IPS DF 4.7 (cell line): ENCODE results near the gene KRTAP16-1.

Experiments used
- DNase-seq: peaks from one replicate; pipeline ENCODE4 v3.0.0-alpha.2; 2013; ENCODE audit warnings: low spot score; ENCODE audit errors: extremely low read depth

The KRTAP16-1 gene

DNA sequence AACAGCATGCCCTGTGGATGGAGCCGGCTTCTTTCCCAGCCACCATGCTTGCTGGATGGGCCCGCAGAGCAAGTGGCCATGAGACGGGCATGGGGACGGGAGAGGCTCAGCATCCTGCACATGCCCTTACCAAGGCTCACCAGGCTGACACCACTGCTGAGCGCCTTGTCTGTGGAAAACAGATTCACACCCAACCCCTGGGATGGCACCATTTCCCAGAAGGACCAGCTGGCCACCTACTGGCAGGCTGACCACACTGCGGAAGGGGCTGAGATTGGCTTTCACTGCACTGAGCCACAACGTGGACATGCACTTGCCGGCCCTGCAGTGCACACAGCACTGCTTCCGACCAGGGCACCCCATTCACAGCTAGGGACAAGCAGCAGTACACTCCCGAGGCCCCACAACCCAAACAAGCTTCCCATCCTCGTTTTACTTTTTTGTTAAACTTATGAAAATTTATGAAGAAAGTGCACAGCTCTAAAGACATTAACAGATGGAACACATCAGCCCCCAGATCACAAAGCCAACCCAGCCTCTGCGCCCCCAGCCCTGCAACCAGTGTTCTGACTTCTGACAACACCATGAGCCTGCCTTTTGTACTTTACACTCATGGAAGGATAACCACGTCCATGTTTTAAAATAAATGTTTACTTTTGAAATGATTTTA lies 20.3 kb upstream of the KRTAP16-1 start:
- DNase-seq, result no peak

DNA sequence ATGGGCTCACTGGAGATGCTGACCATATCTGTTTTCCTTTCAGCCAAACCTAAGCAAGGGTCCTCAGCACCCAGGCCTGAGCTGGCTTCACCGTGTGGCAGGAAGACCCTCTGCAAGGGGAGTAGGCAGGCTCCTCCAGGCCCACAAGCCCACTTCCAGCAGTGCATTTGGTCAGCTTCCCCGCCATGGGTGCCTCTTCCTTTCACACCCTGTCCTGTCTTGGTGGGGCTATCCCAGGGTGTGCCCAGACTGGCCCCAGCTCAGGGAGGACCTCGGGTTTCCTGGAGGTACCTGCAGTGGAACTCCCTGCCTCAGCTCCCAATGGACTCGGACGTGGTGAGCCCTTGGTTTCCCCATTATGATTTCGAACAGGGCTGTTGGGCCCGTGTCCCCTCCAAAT lies 19.1 kb upstream of the KRTAP16-1 start:
- no peak for DNase-seq

DNA sequence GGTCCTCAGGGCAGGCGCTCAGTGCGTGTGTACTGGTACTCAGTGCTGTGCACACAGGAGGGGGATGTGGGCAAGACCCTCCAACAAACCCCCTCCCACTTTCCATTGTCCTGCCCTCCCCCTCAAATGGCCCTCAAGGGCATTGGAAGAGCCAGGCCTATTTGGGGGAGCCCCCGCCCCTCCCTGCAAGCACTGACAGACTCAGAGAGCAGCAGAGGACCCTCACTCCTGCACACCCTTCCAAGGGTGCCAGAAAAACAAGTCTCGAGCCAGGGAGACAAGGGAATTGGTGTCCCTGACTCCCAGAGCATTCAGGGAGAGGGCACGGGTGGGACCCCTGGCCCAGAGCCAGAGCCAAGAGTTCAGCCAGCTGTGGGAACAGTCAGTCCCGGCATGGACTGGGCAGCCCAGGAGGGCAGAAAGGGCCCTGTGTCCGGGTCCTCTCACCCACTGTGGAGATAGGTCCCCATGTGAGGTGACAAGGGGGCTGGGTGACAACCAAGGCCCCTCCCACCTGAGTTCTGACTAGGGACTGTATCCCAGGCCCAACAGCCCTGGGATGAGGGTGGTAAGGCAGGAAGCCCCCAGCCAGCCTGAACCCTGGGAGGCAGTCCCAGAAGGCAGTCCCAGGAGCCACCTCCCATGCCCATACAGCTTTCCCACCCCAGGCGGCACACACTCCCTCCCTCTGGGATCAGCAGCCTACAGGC lies 18.5 kb upstream of the KRTAP16-1 start:
- DNase-seq, result no peak

DNA sequence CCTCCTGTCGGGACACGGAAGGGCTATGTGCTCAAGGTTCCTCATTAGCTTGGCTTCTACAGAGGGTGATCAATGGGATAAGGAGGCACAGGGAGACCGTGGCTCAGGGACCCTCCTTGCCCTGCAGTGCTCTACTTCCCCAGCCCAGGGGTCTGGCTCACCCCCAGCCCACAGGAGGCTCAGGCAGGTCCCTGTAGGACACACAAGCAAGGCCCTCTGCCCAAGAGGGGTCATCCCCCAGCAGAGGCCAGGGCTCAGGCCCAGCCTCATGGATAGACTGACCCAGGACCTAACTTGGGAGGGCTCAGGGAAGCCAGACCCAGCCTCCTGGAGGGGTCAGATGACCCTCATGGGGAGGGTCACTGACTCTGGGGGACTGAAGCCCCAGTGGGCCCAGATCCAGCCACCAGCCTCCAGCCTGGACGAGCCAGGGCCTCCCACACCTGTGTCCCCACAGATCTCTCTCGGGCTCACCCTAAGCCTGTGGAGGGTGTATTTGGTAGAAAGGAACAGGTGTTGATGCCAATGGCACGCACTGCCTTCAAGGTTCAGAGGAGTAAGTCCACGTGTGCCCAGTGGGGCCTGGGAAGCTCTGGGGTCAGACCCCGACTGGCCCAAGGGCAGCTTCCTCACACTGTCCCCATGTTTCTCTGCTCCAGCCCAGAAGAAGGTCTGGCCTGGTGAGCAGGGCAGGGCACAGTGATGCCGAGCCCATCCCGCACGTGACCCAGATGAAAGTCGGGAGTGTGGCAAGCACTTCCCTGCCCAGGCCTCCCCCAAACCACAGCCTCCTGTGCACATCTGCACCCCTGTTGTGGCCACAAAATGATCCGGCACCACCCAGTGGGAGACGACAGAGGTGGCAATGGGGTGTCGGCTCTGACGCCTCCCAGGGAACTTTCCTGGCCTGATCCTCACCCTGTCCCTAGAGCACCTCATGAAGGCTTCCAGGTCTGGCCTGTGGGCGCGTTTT lies 17.4 kb upstream of the KRTAP16-1 start:
- no peak for DNase-seq

DNA sequence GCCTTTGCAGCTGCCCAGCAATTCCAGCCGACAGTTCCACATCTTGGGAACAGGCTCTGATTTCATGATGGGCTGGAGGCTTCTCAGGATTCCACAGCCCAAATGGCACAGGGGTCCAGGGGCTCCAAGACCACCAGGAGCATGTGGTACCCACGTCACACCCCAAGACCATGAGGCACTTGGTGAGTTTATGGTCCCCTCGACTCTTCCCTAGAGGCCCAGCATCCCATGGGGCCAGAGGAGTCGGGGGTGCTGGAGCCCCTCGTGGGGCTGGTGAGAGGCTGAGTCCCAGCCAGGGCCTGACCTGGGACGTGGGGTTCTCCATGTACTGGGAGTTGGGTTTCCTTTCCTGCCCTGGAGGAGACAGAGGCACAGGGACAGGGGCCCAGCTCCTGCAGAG lies 16.5 kb upstream of the KRTAP16-1 start:
- no peak for DNase-seq

DNA sequence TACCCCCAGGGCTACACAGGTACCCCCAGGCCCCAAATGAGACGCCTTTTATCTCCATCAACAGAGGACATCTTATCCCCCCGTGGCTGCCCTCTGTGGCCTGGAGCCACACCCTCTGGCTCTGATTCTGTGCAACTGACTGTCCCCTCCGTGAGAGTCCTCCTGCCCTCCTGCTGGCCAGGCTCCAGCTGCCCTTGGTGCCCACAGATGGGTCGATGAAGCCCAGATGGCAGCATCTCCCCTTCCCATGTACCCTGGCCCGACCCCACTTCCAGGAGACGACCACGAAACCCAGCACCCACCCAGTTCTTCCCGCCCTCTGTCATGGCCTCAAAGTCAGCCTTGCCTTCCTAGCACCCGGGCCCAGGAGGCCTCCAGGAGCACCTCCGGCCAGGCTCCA lies 16.0 kb upstream of the KRTAP16-1 start:
- no peak for DNase-seq

DNA sequence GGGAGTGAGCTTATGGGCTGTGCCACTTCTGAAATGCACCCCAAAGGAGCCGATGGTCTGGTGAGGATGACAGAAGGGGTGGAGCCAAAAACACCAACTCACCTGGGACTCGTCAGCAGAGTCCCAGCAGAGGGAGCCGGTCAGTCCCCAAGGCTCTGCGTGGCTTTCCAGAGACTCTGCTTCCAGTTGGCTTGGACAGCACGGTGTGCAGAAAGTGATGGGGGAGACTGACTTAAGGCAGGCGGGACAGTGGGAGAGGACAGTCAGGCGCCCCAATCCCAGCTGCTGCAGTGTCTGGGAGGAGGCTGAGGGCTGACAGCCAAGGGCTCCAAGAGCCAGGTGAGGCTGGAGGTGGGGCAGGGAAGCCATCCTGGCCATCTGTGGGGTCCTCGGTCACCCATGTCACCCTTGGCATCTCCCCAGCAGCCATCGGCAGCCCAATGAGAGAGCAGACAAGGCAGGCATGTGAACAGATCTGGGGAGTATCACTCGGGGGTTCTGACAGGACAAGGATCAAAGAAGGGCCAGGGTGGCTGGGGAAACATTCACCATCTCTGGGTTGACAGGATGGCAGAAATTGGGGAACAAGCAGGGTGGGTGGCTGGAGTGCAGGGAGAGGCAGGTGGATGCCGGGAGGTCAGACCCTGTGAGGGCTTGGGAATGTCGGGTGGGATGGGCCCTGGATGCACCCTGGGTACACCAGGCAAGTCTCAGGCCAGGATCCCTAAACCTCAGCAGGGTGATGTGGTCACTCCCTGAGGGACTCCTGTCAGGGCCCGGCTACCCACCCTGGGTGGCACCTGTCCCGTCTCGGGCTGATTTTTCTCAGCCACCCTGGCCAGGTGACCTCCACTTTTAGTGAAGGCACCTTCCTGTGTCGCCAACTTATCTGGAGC lies 15.3 kb upstream of the KRTAP16-1 start:
- DNase-seq, result no peak

DNA sequence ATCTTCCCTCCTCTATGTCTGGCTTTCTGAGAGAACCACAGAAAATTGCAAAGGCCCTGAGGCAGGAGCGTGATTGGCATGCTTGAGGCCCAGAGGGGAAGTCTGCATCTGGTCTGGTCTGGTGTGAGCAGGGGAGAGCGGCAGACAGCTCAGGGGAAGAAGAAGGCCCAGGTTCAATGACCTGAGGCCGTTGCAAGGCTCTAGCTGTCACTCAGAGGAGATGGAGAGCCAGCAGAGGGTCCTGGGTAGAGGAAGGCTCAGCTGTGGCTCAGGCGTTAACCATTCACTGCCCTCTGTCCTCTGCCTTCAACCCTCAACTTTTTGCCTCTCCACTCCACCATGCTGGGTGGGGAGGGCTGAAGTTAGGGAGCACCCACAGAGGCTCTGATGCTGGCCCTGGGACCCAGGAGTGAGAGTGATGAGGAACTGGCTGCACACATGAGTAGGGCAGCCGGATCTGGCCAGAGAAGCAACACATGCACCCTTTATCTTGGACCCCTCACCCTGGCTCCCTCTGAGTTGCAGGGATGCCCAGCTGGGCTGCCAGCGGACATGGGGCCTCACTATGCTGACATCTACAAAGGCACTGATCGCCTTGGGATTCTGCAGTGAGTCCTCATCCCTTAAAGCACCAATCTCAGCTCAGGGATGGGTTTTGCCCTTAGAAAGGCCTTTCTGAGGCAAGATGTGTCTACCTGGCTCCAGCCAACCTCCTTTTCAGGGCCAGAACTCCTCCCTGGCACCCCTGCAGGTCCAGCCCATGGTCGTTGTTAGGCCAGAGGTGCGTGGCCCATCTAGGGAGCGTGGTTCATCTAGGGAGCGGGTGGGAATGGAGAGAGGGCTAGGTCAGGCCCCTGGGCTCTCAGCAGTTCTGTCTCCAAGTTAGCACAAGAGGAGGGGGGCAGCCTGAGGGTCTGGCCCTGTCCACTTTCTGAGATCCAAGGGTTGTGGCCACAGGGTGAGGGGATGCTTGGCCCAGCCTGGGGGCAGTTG lies 14.1 kb upstream of the KRTAP16-1 start:
- no peak for DNase-seq

DNA sequence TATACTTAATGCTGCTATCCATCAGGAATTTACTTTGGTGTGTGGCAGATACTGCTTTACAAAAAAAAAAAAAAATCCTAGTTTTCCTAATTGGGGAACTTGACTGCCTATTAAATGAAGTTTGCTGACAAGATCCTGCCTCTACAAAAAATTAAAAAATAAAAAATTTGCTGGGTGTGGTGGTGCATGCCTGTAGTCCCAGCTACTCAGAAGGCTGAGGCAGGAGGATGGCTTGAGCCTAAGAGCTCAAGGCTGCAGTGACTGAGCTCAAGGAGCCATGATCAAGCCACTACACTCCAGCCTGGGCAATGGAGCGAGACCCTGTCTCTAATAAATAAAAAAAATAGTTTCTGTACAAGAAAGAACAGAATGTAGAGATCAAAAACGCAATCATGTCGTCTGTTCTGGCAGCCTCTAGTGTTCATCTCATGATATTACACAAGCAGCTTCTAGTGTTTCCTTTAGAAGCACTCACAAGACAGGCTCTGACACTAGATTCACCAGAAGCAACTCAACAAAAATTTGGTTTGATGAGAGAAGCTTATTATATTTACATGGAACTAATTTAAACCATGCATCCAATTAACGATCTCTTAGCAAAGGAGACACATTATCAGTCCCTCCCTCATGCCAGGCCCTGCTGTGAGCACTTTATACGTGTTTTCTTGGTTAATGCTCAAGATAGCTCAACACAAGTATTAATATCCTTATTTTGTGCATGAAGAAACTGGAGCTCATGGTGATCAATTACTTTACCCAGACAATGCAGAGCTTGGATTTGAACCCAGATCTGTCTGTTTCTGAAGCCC lies 13.2 kb upstream of the KRTAP16-1 start:
- DNase-seq, result no peak

DNA sequence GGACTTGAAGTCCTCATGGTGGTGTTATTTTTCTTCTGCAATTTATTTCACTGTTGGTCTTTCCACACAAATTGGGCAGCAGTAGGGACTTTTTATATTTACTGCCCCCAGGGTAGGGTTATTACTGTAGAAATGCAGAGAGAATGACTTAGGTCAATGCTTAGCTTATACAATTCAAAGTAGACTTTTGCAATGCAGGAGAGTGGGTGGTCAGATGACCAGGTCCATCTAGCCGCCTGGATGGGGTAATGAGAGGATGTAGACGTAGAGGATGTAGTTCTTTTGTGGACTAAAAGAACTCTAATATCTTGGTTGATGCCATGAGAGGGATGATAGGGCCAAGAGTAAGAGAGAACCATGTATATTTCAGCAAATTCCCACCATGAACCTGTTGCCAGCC lies 9.1 kb upstream of the KRTAP16-1 start:
- no peak for DNase-seq

DNA sequence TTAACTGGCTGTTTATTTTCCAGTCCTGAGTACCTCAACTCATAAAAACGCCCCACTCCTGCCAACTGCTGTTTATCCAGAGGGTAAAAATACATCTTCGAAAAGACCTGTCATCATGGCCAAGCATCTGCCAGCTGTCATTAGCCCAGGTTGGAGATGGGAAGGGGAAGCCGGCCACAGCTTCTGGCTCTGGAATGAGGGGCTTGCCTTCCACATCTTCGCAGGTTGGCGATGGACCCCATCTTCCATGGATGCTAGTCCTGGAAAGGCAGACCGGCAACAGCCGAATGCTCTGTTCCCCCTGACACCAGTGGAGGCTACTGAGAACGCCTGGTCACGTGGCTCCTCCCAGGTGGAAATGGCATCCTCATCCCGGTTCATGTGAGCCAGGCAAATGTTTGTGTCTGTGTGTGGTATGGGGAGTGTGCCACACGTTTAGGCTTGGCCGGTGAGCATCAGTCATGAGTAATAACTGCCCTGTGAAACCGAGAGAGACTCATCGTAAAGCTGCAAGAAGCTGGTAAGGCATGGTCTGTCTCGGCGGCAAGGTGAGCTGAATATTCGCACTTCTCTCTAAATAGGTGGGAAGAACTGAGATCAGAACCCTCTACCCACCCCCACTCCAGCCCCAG lies 6.8 kb upstream of the KRTAP16-1 start:
- DNase-seq, result no peak

DNA sequence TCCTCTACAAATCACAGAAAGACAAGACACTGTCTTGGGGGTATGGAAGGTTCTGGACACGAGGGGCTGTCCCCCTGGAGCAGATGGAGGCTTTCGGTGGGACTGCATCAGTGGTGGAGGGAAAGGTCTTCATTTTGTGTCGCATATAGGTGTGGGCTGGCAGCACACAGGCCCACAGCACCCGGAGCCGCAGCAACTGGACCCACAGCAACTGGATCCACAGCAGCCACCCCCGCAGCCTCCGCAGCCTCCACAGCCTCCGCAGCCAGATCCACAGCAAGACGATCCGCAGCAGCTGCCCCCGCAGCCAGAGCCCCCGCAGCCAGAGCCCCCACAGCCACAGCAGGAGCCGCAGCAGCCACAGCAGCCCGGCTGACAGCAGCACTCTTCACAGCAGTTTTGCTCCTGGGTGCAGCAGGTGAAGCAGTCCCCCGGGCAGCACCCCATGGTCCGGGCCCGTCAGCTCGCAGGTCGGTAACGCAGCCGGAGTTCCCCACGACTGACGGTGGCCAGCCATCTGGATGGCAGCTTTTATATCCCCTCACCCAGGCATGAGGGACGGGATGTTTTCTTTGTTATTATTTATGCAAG lies 6.2 kb upstream of the KRTAP16-1 start, which contains the start of gene KRTAP17-1:
Gene KRTAP17-1 (minus strand): TSS at position 507 of the 591 bp plus-strand sequence. CDS start 60 bp downstream, at position 447.
- DNase-seq, result no peak

DNA sequence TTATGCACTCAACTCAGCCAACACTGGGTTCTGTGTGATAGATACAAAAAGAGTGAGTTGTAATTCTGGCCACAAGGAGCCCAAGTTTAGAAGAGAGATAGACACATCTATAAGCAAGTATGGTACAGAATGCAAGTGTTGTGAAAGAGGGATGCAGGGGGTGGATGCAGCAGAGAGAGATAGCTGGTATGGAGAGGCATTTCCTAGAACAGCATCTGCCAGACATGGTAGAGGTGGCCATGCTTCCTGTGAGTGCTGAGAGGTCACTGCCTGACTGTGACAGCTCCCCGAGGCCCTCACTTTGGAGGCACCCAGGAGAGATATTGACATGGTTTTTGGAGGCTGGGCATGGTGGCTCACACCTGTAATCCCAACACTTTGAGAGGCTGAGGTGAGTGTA lies 2.0 kb upstream of the KRTAP16-1 start:
- DNase-seq, result no peak

DNA sequence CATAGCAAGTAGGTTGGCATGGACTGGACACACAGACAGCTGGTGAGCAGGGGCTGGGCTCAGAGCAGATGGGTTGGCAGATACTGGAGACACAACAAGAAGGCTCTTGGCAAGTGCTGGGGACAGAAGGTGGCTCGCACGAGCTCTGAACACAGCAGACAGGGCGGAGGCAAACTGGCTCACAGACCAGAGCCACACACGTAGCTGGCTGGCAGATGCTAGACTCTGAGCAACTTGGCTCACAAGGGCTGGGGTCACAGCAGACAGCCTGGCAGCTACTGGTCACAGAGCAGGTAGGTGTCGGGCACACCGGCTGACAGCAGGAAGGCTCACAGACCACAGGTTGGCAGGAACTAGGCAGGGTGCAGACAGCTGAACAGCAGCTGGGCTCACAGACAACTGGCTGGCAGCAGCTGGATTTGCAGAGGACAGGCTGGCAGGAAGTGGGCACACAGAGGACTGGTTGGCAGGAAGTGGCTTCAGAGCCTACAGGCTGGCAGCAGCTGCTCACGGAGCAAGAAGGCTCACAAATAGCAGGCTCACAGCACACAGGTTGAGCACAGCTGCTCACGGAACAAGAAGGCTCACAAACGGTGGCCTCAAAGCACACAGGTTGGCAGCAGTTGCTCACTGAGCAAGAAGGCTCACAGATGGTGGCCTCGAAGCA lies 725 bp downstream of the KRTAP16-1 start:
- DNase-seq, result no peak

DNA sequence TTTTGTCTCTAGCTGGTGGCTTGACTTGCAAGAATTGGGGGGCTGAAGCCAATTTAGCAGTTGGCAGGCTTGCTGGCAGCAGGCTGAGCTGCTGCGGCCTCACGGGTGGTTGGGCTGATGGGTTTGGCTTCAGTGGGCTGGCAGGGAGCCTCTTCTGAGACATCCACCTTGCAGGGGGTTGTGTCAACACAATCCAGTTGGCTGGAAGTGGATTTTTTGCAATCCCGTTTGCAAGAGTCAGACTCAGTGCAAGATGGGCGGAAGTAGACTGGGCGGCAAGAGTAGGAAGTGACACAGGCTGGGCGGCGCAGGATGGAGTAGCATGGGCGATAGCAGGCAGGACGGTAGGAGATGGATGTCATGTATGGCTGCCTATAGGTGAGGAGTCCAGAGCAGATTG lies 1.5 kb downstream of the KRTAP16-1 start:
- no peak for DNase-seq

DNA sequence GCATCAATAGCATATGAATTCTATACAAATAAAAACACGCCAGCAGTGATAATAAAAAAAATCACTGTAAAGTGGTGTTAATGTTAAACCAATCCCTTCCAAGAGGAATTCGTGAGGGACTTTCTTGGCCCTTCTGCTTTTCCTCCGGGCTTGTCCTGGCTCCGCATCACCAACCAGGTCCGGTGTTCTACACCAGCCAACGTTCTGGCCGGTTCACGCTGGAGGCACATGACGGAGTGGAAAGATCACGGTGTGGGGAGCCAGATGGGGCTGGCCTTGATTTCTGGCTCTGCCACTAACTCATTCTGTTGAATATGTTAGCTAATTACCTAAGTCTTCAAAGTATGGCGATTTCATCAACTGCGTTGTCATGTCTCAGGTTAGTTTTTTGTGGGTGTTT lies 5.0 kb downstream of the KRTAP16-1 start:
- no peak for DNase-seq

DNA sequence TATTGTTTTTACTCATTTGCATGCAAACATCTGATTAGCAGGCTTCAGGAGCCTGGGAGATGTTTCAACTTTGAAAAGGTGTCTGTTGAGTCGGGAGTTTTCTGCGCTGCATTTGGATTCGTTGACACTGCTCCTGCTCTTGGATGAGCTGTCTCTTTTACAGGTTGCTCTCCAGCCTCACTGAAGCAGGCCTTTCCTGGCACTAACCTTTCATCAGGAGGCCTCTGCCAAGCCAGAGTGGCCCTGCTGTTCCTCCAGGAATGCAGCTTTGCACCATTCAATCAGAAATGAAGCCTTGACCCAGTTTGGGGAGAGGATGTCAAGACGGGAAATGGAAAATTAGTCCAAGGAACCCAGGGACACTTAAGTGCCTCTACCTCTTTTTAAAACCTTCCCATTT lies 6.1 kb downstream of the KRTAP16-1 start:
- DNase-seq, result no peak
